Activated T-cell treated with anti-CD3 and anti-CD28 coated beads for 24 hours (primary cell): ENCODE measurements around the gene ART4.

Source experiments
- DNase-seq: peaks from one replicate; pipeline ENCODE4 v3.0.0-alpha.2; 2020; ENCODE audit warnings: low read depth

Gene ART4

DNA sequence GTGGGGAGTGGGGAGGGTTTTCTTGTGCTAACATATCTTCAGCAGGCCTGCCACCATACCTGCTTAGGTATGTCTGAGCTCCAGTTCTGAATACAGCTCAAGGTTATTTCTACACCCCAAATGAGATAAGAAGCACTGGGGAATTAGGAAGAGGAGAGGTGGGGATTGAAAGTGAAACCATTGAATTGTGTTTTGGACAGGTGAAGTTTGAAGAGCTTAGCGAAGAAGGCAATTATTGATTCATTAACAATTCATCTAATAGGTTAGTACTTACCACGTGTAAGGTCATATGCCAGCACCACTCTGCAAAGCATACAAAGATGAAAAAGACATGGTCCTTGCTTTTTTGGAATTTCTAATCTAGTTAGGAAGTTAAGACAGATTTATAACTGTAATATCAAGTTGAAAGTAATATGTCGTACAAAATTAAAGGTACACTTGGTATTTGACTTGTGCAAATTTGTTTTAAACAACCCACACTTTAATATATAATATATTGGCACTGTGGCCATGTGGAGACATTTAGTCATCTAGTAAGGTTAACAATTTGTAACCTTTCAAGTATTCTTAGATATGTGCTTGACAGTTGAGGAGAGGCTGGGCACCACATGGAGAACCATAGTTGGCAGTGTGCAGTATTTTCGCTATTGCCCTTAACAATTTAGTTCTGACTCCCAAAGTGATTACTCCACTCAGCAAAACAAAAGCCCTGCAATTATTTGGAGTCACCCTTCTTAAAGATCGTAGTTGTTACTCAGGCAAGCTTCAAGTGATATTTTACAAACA lies 33.0 kb downstream of the ART4 start:
- DNase-seq: no peak

DNA sequence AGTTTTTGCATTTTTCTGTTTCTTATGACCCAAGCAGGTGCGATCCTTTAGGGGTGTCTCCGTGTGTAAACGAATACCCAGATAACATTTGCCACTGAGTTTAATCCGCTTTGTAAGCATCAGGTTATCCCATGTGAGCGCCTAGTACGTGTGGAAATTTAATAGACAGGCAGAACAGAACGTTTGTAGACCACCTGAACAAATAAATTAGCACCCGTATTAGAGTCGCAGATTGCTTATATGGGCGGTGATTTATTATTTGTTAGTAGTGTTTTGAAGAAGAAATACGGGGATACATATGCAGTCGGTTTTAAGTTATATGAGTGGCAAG lies 39.5 kb downstream of the ART4 start:
- no peak for DNase-seq

DNA sequence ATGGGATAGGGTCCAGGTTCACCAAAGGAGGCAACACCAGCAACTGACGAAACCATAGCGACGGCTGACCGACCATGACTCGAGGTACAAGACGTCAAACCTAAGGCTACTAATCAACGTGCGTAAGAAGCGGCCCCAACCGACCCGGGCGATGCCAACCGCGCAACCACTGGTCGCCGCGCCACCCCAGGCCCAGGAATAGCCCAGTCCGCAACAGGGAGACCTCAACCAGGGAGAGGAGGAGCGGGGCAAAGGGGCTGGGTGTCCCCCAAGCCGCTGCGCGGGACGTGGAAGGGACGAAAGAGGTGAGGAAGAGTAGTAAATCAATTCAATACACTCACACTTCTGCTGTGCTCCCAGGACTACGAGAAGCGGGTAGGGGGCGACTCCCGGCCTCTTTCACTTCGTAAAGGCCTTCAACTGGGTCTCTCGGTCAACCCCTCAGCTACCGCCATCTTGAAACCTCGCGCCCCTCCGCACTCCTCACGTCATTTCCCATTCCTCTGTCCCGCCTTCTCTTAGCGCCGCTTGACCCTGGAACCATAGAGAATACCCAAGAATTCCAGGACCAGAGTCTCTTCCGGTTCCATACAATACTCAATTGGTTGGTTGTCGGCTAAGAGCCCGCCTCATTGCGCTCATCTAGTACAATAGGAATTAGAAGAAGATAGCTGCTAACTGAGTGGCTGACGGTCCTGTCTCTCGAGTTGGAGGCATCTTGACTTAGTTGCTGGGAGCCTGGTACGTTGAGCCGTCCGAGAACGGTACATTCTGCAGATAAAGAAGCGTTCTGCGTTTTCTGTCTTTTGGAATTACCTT lies 40.1 kb downstream of the ART4 start, which contains the start of the genes C12orf60 and WBP11:
Gene C12orf60, plus strand, starts transcription at position 660 of the 819 bp plus-strand sequence. CDS start 19,266 bp downstream, outside the sequence.
Gene WBP11, minus strand, starts transcription at position 468 of the 819 bp plus-strand sequence. CDS start 2,095 bp downstream, outside the sequence.
- peak; percentile 84 for DNase-seq

DNA sequence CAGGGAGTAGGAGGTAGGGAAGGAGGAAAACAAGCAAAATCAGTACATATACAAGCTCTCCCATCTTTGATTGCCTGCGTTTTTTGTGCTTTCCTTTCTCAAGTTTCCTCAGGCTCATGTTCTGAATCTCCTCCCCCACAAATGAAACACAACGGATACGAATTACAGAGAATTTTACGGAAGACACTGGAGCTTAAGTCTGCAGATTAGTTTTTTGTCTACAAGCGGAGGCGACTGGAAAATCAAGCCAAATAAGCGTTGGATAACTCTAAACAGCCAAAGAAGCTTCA lies 40.7 kb downstream of the ART4 start:
- no peak for DNase-seq

DNA sequence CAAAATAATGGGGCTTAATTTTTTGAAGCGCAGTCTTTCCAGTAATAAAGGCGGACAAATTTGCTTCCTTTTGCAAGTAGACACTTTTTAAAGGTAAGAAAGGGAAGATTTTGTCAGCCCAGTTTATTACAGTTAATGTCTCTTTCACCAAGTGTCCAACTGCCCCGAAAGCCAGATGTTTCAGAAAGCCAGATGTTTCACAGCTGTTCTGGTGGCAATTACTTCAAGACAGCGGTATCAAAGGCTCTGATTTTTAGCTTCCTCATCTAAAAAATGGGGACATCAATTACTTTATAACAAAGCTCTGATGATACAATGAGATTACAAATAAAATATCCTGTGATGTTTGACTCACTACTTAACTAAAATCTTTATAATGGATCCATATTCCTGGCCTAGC lies 41.1 kb downstream of the ART4 start:
- no peak for DNase-seq

DNA sequence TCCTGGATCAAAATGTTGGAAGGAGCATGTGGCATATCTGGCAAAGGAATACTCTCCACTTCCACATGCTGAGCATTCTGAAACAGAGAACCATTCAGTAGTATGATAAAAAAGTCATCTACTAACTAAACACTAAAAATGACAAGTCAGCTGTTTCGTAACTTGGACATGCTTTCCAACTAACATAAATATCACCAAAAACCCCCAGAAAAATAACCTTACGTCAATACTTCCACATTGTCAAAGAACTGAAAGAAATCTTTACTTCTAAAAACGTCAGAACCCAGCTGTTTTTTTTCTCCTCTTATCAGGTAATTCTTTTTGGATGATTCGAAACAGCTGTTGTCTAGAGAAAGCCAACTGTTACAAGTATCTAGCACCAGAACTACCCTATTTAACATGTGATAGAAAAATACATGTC lies 48.3 kb downstream of the ART4 start:
- no peak for DNase-seq

DNA sequence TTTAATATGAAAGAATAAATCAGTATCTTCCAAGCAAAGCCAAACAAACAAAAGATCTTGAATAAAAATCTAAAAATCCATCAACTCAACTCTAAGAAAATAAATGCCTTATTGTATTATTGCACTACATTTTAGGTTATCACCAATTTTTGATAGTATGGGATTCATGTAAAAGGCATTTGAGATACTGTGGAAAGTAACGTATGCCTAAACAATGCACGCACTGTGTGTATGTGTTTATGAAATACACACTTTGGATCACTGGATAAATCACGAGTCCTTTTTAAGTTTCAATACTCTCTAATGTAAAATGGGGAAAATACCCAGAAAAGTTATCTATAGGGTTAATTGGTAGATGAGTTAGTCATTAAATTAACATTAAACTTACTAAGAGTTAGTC lies 57.8 kb downstream of the ART4 start:
- DNase-seq: no peak

DNA sequence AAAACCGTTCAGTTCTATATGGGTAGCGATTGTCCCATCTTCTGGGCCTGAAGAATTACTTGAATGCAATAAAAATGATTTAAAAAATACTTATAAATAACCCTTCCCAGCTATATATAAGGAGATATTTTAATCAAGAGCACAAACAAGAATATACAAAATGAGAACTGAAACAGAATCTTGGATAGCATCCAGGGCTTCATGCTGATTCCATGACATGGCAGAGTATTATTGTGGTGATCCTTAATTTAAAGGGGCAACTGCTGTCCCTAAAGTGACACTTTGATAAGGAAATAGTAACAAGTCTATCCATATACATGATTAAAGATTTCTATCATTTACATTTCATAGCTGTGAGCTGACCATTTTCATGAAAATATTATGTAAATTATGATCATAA lies 58.9 kb downstream of the ART4 start:
- DNase-seq: no peak

DNA sequence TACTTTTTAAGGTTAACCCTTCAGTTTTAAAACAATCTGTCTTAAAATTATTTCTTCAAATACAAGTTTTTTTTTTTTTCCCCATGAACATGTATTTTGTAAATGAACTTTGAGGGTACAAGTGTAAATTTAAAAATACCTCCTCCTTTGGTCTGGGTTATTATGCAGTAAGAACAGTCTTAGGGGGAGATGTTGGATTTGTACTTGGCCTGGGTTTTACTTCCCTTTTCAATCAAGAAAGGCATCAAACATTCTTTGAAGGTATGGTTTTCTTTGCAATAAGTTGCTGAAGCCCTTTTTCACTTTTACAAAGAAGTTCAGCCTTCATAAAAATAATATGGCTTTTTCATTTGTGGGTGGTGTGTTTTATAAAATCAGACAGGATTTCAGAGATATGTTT lies 60.6 kb downstream of the ART4 start:
- DNase-seq: no peak

DNA sequence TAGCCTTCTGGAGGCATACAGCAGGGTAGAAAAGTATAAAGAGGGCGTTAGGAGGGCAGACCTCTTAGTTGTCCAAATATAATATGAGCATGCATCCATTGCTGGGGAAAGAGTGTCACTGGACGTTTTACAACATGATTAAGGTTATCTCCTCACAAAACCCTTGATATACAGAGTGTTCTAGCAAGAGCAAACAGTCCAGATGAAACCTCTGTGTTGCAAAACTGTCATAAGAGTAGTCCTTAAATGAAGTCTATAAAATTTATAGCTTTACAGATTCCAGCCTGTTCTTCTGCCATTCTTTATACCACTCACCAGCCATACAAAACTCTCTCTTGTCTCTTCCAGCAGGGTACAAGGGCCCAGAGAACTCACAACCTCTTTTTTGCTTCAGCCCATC lies 61.8 kb downstream of the ART4 start:
- no peak for DNase-seq

DNA sequence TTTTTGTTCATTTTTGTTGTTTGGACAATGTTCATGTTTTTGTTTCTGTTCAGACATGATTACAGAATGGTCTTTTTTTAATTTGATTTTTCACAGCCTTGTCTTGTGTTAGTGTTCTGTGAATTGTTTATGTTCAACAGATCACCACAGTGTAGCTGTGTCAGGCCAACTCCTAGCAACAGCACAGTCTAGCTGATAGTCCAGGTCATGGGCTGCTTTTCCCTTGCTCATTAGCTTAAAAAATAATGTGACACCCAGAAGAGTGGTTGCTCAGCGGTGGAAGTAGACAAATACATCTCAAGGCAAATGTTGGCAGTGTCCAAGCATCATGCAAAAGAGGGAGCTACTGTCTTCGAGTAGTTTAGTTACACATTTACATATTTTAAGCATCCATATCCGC lies 62.5 kb downstream of the ART4 start:
- DNase-seq: no peak

DNA sequence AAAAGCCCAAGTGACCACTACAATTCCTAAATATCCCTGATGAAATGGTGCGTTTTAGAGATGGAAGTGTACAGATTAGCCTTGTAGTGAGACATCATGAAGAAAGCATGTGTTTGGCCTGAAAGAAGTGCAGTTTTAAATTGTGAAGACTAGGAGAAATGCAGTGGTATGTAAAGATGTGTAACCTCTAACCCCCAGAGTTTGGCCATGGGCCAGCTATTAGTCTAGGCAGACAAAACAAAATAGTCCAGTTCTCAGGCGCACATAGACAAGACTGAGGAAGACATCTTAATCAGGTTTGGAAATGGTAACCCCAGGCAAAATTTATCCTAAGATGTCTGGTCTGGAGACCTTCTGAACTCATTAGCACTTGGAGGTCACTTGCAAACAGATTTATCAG lies 63.5 kb downstream of the ART4 start:
- DNase-seq: no peak

DNA sequence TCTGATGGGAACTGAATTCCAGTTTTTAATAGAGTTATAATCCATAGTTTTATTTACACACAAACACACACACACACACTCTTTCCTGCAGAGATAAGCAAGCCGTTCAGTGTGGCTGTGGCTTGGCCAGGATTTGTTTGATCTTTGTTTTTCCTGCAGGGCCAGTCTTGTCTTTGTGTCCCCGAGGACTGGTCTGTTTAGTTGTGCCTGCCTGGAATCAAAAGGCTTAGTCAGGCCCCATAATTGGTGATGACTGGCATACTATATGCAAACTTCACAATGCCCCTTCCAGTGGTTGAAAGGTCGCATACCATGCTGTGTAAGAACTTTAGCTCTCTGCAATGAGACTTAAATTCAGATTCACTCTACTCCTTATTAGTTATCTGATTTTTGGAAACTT lies 66.1 kb downstream of the ART4 start:
- no peak for DNase-seq

DNA sequence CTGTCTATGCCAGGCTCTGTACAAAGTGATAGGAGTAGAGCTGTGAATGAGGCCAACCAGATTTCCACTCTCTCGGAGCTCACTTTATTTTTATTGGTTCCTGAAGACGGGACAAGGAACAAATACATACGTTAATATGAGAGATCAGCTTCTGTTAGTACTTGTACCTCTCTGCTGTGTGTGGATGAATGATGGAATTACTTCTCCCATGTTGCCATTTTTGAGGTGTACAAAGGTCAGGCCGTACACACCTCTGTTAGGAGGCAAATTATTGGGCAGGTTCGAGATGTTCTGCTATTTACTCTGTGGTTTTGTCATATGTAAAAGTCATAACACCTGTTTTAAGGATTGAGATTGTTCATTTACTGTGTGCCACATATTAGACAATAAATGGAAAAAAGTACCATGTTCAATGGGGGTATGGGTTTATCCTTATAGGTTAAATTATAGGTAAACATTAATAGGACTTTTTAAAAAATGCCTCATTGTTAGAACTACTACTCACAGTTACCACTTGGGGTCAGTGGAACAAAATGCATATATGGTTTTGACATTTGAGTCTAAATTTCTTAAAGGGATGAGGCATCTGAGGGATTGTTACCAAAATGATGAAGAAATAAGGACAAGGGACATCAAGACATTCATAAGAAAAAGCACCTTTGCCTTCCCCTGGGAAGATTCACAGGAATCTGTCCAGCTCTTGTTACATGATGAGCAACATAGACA lies 66.9 kb downstream of the ART4 start:
- no peak for DNase-seq

DNA sequence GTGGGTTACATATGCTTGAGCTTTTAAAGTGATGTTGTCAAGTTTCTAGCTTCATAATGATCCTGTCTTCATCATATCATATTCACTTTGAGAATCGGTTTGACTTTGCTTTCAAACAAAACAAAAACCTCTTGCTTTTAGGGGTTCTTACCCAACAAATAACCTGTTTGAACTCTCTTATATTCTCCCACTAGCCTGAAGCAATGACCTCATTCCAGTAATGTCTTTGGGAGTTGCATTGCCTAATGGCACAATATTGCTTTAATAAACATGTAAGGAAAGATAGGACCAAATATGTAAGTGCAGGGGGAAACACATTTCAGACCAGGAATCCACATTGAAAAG lies 67.7 kb downstream of the ART4 start:
- no peak for DNase-seq
